Right cardiac atrium (tissue), 5 donors: Measurements from ENCODE around the gene PRDM16. TPM values are rescaled to one million over a fixed set of nuclear protein-coding genes. Genes with fewer than 3 reads are reported as not detected.
A peak's percentile ranks its signal among the peaks of the same experiment; 100 is the strongest.

Source experiments
- ATAC-seq, 2 donors: fragments of 200-7000 bp; cut with Tn5 transposase; one replicate each; pipeline versions ENCODE4 v1.8.0 to v1.9.1; 2020; ENCODE audit warnings: moderate library complexity in 2 of 2, mild to moderate bottlenecking in 1 of 2
- DNase-seq, 3 donors: peaks; one replicate each; pipeline ENCODE4 v3.0.0-alpha.2; 2020
- H3K27ac ChIP-seq: one replicate; pipeline ENCODE4 v1.5.1; 2013; ENCODE audit warnings: mild to moderate bottlenecking, low read length, control low read depth, moderate library complexity
- H3K27me3 ChIP-seq: one replicate; pipeline ENCODE4 v1.6.1; 2013; ENCODE audit not compliant: control insufficient read depth, insufficient read depth
- H3K4me1 ChIP-seq: one replicate; pipeline ENCODE4 v1.6.1; 2013; ENCODE audit warnings: low read length; ENCODE audit not compliant: control insufficient read depth, insufficient read depth
- H3K4me3 ChIP-seq: one replicate; pipeline ENCODE4 v1.5.1; 2013; ENCODE audit warnings: low read length, control low read depth
- H3K9me3 ChIP-seq: one replicate; pipeline ENCODE4 v1.6.1; 2013; ENCODE audit warnings: low read length; ENCODE audit not compliant: control insufficient read depth
- WGBS: extraction: QIAGEN DNeasy Blood & Tissue Kit; methylation state at CpG from one replicate; pipeline ENCODE4 v1.1.7; 2013; 5-methylcytosine and 5-hydroxymethylcytosine counted together
- intact Hi-C, 4 donors: fragments of 100-400 bp; cut with DNase I; formaldehyde crosslinking; loops; one replicate each; pipeline versions ENCODE4 v1.11.0 to v1.14.0; 2022 to 2023
- long read RNA-seq, 4 donors: library from polyadenylated mRNA; unstranded; transcript quantifications; one replicate each; pipeline ENCODE4 v2.0.0, GENCODE V29; 2020 to 2021
- polyA plus RNA-seq: library from polyadenylated mRNA; stranded (reverse); fragments of 200-250 nt; gene quantifications from one replicate; pipeline ENCODE4 v1.2.3, GENCODE V29; 2013
- total RNA-seq, 4 donors: library from RNA; stranded (reverse); fragmentation: NEBNext Ultra II Directional; extraction: Animal tissue kit (Norgen Biotek cat#: 25700); gene quantifications; one replicate each; pipeline ENCODE4 v1.2.1, GENCODE V29; 2021
- donor health status: healthy with polysubstance abuse.
- donor health status: DM: no; HTN: yes; CAD: no.
- donor health status: DM: no; HTN: no; CAD: no.
- donor health status: DM: no; HTN: yes; CAD: no; lungs with severe emphysema.
- donor health status: DM: yes; HTN: yes; CAD: no.

PRDM16 gene
- total RNA-seq = 1 to 10 TPM; 1.1 to 2.9 (median 1.8) TPM
- 1.9 TPM for polyA plus RNA-seq
- long read RNA-seq, donor 1, partial matches to known transcripts = 2 of 8 reads
- long read RNA-seq, donor 1, other reads (novel, unspliced or antisense) = 6 of 8 reads
- long read RNA-seq, donor 2 = 0 reads
- long read RNA-seq, donor 3, partial matches to known transcripts = 1 of 1 reads
- long read RNA-seq, donor 3, other reads (novel, unspliced or antisense) = 0 of 1 reads
- long read RNA-seq, donor 4 = 0 reads

GRCh38 chr1:3068564-3069431 is at the start of gene PRDM16:
Gene PRDM16 (plus strand): TSS chr1:3069203. CDS start chr1:3069260, 57 bp downstream.
- WGBS = under 1% methylated on average over 106 of the region's 106 CpGs
- Histone ChIP-seq H3K27me3 (no peaks in the 10 kb centered on the region), H3K27ac (peak within 1 kb of the TSS; percentile 33), H3K4me3 (peak within 1 kb of the TSS; percentile 75), H3K9me3 (no peaks in the 10 kb centered on the region), H3K4me1 (no peaks in the 10 kb centered on the region)
- intact Hi-C loops = loop anchor here in 1 of 4 donors (10.0 kb wide), 1 partner anchor 346 kb away; no protein-coding TSS in a partner anchor
- no peak for ATAC-seq
- peak; percentile 28 to 70 (median 58) for DNase-seq

DNA sequence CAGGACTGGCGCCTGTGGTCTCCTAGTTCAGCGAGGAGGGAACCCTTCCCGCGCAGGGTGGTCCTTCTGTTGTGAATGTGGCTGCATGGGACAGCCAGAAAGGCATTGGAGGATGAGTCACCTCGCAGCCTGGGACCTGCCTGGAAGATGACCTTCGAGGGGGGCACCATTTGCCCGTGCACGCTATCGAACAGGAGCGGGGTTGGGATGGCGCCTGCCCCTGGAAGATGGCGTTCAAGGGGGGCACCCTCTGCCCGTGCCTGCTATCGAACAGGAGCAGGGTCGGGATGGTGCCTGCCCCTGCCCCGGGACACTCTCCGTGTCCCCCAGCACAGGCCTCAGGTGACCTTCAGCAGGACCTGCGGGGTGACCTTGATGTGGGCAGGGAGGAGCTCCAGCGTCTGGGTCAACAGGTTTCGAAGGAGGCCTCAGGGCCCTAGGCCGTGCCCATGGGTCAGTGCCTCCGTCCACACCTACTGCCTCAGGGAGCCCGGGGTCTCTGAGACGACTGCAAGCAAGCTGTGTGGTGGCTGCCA is 49.4 kb upstream of the PRDM16 start:
- DNase-seq (peak in 1 of 3 donors; percentile 3), ATAC-seq (no peak)
- intact Hi-C loops = no loop called here
- Histone ChIP-seq H3K4me3 (no peak overlapping the region), H3K27ac (no peak overlapping the region), H3K9me3 (no peaks in the 10 kb centered on the region), H3K27me3 (no peaks in the 10 kb centered on the region), H3K4me1 (no peaks in the 10 kb centered on the region)
- 89% methylated on average over 24 of the region's 24 CpGs for WGBS

- ATAC-seq = no peak
- WGBS = 90% methylated on average over 12 of the region's 12 CpGs
- H3K27me3 ChIP-seq = no peaks in the 10 kb centered on the region
- no peak for DNase-seq
- no peak overlapping the region for H3K4me3 ChIP-seq
- H3K4me1 ChIP-seq = no peaks in the 10 kb centered on the region
- no peak overlapping the region for H3K27ac ChIP-seq
- intact Hi-C loops = no loop called here
- H3K9me3 ChIP-seq = no peaks in the 10 kb centered on the region
These were observed 48.6 kb upstream of the PRDM16 start for GRCh38 chr1:3020263-3020909.

DNA sequence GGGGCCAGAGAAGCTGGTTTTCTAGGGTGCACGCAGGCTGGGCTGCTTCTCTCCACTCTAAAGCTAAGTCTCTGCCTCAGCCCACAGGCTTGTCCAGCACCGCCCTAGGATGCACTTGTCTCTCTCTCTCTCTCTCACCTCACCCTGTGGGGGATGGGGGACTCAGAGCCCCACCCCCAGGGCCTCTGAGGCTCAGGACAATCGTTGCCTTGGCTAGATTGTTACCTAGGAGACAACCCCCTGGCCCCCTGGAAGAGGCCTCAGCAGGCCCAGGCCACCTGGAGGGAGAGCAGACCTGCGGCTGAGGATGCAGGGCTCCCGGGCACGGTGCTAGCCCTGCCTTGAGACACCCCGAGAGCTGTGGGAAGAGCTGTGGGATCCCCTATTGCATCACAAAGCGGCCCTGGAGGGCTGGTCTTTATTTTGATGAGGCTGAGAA is 47.8 kb upstream of the PRDM16 start, which contains the start of gene ACTRT2:
TSS of gene ACTRT2 (plus strand) at position 235 of the 439 bp plus-strand sequence. CDS start 220 bp downstream, outside the sequence.
- Histone ChIP-seq H3K4me1 (no peaks in the 10 kb centered on the region), H3K4me3 (no peak within 1 kb of the TSS), H3K27me3 (no peaks in the 10 kb centered on the region), H3K27ac (no peak within 1 kb of the TSS), H3K9me3 (no peaks in the 10 kb centered on the region)
- no peak for ATAC-seq
- WGBS = 49% methylated on average over 8 of the region's 8 CpGs
- DNase-seq = peak in 1 of 3 donors; percentile 1
- intact Hi-C loops = no loop called here

GRCh38 chr1:3021801-3022401 is 47.1 kb upstream of the PRDM16 start:
- ATAC-seq = no peak
- no peak overlapping the region for H3K4me3 ChIP-seq
- H3K9me3 ChIP-seq = no peaks in the 10 kb centered on the region
- no peaks in the 10 kb centered on the region for H3K27me3 ChIP-seq
- intact Hi-C loops = no loop called here
- H3K4me1 ChIP-seq = no peaks in the 10 kb centered on the region
- no peak overlapping the region for H3K27ac ChIP-seq
- WGBS = 87% methylated on average over 28 of the region's 28 CpGs
- peak in 2 of 3 donors; percentile 9 to 26 for DNase-seq

GRCh38 chr1:3022511-3022973 is 46.5 kb upstream of the PRDM16 start:
- intact Hi-C loops = no loop called here
- DNase-seq (peak in 1 of 3 donors; percentile 2), ATAC-seq (no peak)
- H3K9me3 ChIP-seq = no peaks in the 10 kb centered on the region
- no peak overlapping the region for H3K4me3 ChIP-seq
- H3K27me3 ChIP-seq = no peaks in the 10 kb centered on the region
- no peak overlapping the region for H3K27ac ChIP-seq
- no peaks in the 10 kb centered on the region for H3K4me1 ChIP-seq
- WGBS = 91% methylated on average over 18 of the region's 18 CpGs

DNA sequence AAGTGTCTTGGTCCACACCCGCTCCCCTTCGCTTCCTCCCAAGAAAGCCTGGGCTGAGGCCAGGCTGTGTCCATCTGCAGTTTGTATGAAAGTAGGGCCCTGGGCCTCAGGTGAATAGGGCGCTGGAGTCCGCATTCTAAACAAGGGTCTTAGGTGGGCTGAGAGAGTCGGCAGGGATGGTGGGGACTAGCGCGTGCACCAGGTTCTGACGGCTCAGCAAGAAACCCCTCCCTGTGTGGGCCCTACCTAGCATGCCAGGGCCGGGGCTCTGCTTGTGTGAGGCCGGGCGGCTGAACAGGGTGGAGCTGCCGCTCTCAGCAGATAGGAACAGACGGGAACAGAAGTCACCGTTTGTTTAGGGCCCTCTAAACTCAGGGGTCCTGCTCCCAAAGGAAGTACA is 46.0 kb upstream of the PRDM16 start:
- DNase-seq (peak in 1 of 3 donors; percentile 1), ATAC-seq (no peak)
- Histone ChIP-seq H3K4me3 (no peak overlapping the region), H3K4me1 (no peaks in the 10 kb centered on the region), H3K27ac (no peak overlapping the region), H3K27me3 (no peaks in the 10 kb centered on the region), H3K9me3 (no peaks in the 10 kb centered on the region)
- WGBS = 63% methylated on average over 14 of the region's 14 CpGs
- intact Hi-C loops = no loop called here

DNA sequence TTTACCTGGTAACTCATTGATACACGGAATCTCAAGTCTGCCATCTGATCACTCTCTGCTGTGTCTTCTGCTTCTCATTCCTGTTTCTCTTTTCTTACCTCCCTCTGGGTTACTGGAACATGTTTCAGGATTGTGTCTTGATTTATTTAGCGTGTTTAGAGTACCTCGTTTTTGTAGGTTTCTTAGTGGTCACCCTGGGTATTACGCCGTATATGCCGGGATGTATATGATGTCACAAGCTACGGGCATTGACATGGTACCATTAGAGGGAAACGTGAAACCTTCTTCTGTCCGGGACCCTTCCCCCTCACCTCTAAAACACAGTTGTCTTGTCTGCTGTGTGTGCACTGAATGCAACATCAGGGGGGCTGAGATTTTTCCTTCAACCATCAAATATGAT is 45.0 kb upstream of the PRDM16 start:
- H3K27me3 ChIP-seq = no peaks in the 10 kb centered on the region
- 75% methylated on average over 9 of the region's 9 CpGs for WGBS
- no peak overlapping the region for H3K4me3 ChIP-seq
- H3K27ac ChIP-seq = no peak overlapping the region
- intact Hi-C loops = no loop called here
- DNase-seq (no peak), ATAC-seq (no peak)
- no peaks in the 10 kb centered on the region for H3K4me1 ChIP-seq
- no peaks in the 10 kb centered on the region for H3K9me3 ChIP-seq

- intact Hi-C loops = no loop called here
- WGBS = 88% methylated on average over 11 of the region's 11 CpGs
- Histone ChIP-seq H3K27ac (no peak overlapping the region), H3K27me3 (no peaks in the 10 kb centered on the region), H3K4me1 (no peaks in the 10 kb centered on the region), H3K4me3 (no peak overlapping the region), H3K9me3 (no peaks in the 10 kb centered on the region)
- DNase-seq (peak in 1 of 3 donors; percentile 2), ATAC-seq (no peak)
These were observed 44.4 kb upstream of the PRDM16 start for GRCh38 chr1:3024588-3024987.

DNA sequence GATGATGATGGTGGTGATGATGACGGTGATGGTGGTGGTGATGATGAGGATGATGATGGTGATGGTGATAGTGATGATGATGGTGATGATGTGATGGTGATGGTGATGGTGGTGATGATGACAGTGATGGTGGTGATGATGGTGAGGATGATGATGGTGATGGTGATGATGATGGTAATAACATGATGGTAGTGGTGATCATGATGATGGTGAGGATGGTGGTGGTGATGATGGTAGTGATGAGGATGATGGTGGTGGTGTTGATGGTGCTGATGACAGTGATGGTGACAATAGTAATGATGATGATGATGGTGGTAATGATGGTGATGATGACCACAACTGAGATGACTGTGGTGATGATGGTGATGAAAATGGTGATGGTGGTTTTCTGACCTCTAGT is 42.9 kb upstream of the PRDM16 start:
- no peak for ATAC-seq
- intact Hi-C loops = no loop called here
- H3K4me3 ChIP-seq = no peak overlapping the region
- H3K27ac ChIP-seq = no peak overlapping the region
- no peak for DNase-seq
- H3K27me3 ChIP-seq = no peaks in the 10 kb centered on the region
- WGBS = 92% methylated on average over 1 of the region's 1 CpG
- H3K9me3 ChIP-seq = no peaks in the 10 kb centered on the region
- H3K4me1 ChIP-seq = no peaks in the 10 kb centered on the region
